ENCODE data around the gene FAM83G. TPM values are rescaled to one million over a fixed set of nuclear protein-coding genes. Genes with fewer than 3 reads are reported as not detected.

The FAM83G gene
- total and polyA plus RNA-seq, 5 donors from 2014 or later, result 3.7 to 10.7 (median 5.9) TPM

- Histone ChIP-seq H3K27ac (ENCODE audit: insufficient read depth, low read length, poor library complexity, severe bottlenecking) (peak overlapping the region; percentile 25), H3K4me3 (ENCODE audit: low read depth, low read length) (peak overlapping the region; percentile 42), H3K27me3 (ENCODE audit: control insufficient read depth, insufficient read depth, low read length) (no peaks in the 10 kb centered on the region), H3K4me1 (ENCODE audit: control insufficient read depth, insufficient read depth, low read length, poor library complexity, severe bottlenecking) (peaks cover 44% of the 10 kb centered on the region), H3K9me3 (ENCODE audit: control insufficient read depth in 2 of 2, low read length in 2 of 2) (no peaks in the 10 kb centered on the region), H3K36me3 (ENCODE audit: control insufficient read depth, insufficient read depth, low read length) (peaks cover 18% of the 10 kb centered on the region)
- peak overlapping the region; percentile 33 to 70 (median 54) for H3K4me3 Mint-ChIP-seq
- ATAC-seq (ENCODE audit: low read depth in 2 of 2), result peak in 1 of 2 donors; percentile 19
- H3K27ac Mint-ChIP-seq, result peak overlapping the region; percentile 54 to 86 (median 76)
- peak in 2 of 3 donors; percentile 31 to 46 for DNase-seq
- no peaks in the 10 kb centered on the region for H3K9me3 Mint-ChIP-seq
- peaks cover 35% of the 10 kb centered on the region for H3K36me3 Mint-ChIP-seq
- H3K27me3 Mint-ChIP-seq, result no peaks in the 10 kb centered on the region
- peaks cover 34 to 69% (median 50%) of the 10 kb centered on the region in 4 donors for H3K4me1 Mint-ChIP-seq
Observed at GRCh38 chr17:18920911-18921441, 83.6 kb downstream of the FAM83G start.

GRCh38 chr17:18919963-18920362 lies 84.6 kb downstream of the FAM83G start:
- H3K36me3 Mint-ChIP-seq, result peaks cover 37% of the 10 kb centered on the region
- Histone ChIP-seq H3K4me3 (ENCODE audit: low read depth, low read length) (no peak overlapping the region), H3K36me3 (ENCODE audit: control insufficient read depth, insufficient read depth, low read length) (peaks cover 24% of the 10 kb centered on the region), H3K4me1 (ENCODE audit: control insufficient read depth, insufficient read depth, low read length, poor library complexity, severe bottlenecking) (peaks cover 35% of the 10 kb centered on the region), H3K9me3 (ENCODE audit: control insufficient read depth in 2 of 2, low read length in 2 of 2) (no peaks in the 10 kb centered on the region), H3K27me3 (ENCODE audit: control insufficient read depth, insufficient read depth, low read length) (no peaks in the 10 kb centered on the region), H3K27ac (ENCODE audit: insufficient read depth, low read length, poor library complexity, severe bottlenecking) (no peak overlapping the region)
- no peak for ATAC-seq (ENCODE audit: low read depth in 2 of 2)
- peaks cover 29 to 61% (median 46%) of the 10 kb centered on the region in 4 donors for H3K4me1 Mint-ChIP-seq
- DNase-seq, result no peak
- no peaks in the 10 kb centered on the region for H3K9me3 Mint-ChIP-seq
- H3K27ac Mint-ChIP-seq, result peak overlapping the region in 2 of 3 donors; percentile 54 to 68
- H3K4me3 Mint-ChIP-seq, result peak overlapping the region in 2 of 4 donors; percentile 13 to 67
- no peaks in the 10 kb centered on the region for H3K27me3 Mint-ChIP-seq

Other genes with a start within 250 kb of the FAM83G start
- 20.1 TPM for gene TVP23B, start 223.6 kb downstream of the FAM83G start, total RNA-seq
- 10 to 100 TPM; 32.6 to 56.4 (median 40.1) TPM for gene TVP23B, start 223.6 kb downstream of the FAM83G start, polyA plus RNA-seq
- 41.5 TPM for gene PRPSAP2, start 146.6 kb downstream of the FAM83G start, total RNA-seq
- 10 to 100 TPM; 45.3 to 59.5 (median 47.4) TPM for gene PRPSAP2, start 146.6 kb downstream of the FAM83G start, polyA plus RNA-seq
- not detected for gene SLC5A10, start 52.6 kb downstream of the FAM83G start, total RNA-seq
- under 1 TPM; 0.05 to 0.23 (median 0.16) TPM for gene SLC5A10, start 52.6 kb downstream of the FAM83G start, polyA plus RNA-seq
- gene GRAP, start 42.2 kb upstream of the FAM83G start, total RNA-seq, result 34.5 TPM
- 10 to 100 TPM; 52.2 to 77.5 (median 62.6) TPM for gene GRAP, start 42.2 kb upstream of the FAM83G start, polyA plus RNA-seq
- gene GRAPL, start 122.8 kb upstream of the FAM83G start, total RNA-seq, result 37.1 TPM
- 1 to 10 TPM in 3 of 4 donors, under 1 TPM in 1; 0.80 to 1.6 (median 1.4) TPM for gene GRAPL, start 122.8 kb upstream of the FAM83G start, polyA plus RNA-seq
- gene EPN2, start 232.6 kb upstream of the FAM83G start, total RNA-seq, result 14.9 TPM
- 1 to 10 TPM; 7.1 to 9.5 (median 7.9) TPM for gene EPN2, start 232.6 kb upstream of the FAM83G start, polyA plus RNA-seq

All from CD4-positive, CD25-positive, alpha-beta regulatory T cell (primary cell).